ENCODE results near the gene CDKAL1. TPM values are rescaled to one million over a fixed set of nuclear protein-coding genes. Genes with fewer than 3 reads are reported as not detected.

Gene CDKAL1
- total and polyA plus RNA-seq, 2 of the 13 experiments (the other 11 are each of a cell fraction or from before 2014, with no cell fraction given): 9.5 to 27.7 TPM

DNA sequence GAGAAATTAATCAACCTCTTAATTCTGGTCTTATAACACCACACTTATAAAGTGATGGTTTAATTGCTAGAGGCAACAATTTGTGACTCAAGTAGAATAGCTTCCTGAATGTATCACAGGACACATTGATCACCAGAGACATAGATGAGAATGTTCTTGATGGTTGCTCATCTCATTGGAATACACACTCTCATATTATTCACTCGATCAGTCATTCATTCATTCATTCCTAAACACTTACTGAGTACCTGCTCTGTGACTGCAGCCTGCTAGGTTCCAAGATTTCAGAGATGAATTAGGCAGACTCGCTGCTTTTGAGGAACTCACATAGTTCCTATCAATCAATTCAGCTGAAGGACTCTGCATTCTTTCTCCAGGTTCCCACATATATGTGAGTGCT lies 694.2 kb downstream of the CDKAL1 start (continued):
- TF ChIP-seq, protein P1, sequence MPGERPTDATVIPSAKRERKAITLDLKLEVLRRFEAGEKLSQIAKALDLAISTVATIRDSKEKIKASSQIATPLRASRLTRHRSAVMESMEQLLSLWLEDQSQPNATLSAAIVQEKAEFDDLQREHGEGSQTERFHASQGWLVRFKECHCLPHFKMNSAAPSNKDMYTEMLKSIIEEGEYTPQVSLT (CRISPR knock-in tag; IDR thresholded peaks at IDR 0.05; ENCODE audit: borderline replicate concordance, low read depth): no peak
- TF ChIP-seq, protein P2, sequence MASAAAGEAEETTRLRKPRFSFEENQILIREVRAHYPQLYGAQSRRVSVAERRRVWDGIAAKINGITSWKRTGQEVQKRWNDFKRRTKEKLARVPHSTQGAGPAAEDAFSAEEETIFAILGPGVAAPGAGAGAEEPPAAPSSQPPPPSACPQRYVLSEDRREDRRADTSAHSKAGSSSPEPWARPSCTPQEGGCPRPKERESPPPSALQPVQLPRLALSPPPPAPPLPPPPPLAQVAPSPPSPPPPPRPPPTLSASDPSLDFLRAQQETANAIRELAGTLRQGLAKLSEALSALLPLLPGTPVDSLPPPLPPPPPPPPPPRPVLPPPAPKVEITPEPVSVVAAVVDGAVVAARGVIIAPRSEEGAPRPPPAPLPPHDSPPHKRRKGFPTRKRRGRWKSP (CRISPR knock-in tag; IDR thresholded peaks at IDR 0.05): no peak
- TF ChIP-seq ZBTB3 (CRISPR knock-in tag; IDR thresholded peaks at IDR 0.05; ENCODE audit: borderline replicate concordance, low read depth) (no peak), ZC3H4 (CRISPR knock-in tag; IDR thresholded peaks at IDR 0.05; ENCODE audit: borderline replicate concordance) (no peak)

DNA sequence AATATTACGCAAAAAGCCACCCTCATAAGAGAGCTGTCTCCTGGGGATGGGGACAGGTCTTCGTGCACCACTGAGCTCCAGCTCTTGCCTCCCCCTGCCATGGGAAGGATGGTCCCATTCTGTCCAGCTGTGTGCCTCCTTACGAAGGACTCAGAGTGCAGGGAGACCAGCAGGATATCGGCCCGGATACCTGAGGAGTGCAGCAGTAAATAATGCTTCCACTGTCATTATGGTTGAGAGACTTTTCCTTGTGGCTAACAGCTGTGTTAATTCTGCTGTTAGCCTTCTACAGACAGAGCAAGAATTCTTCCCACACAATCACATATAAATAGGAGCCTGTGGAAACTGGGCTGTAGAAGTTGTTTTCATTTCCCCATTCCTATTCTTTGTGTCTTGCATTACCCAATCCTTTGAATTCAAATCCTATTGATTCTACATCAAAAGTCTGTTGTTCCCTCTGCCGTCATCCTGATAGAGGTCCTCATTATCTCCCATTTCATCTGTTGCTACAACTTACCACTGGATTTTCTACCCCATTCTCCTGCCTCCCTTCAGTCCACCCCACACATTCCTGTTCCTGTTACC lies 694.7 kb downstream of the CDKAL1 start:
- BruUV-seq (replicated peaks): no TSS peak
- ATAC-seq: no peak
- ChIA-PET CTCF (ENCODE audit: low intra/inter-chr PET ratio, low total read pairs) (no interaction called here), POLR2A (no interaction called here)
- DNase-seq (ENCODE audit: low spot score): no peak
- H3K4me1 ChIP-seq (ENCODE audit: insufficient read depth, low read length): no peaks in the 10 kb centered on the region
- H3K79me2 ChIP-seq (ENCODE audit: insufficient read depth, low read length): no peaks in the 10 kb centered on the region
- no peak overlapping the region for H3K9ac ChIP-seq (ENCODE audit: insufficient read depth, low read depth, low read length)
- H4K20me1 ChIP-seq (ENCODE audit: insufficient read depth, low read length): no peaks in the 10 kb centered on the region
- no peak overlapping the region for H2AFZ ChIP-seq (ENCODE audit: low read length)
- FAIRE-seq: no peak
- WGBS (ENCODE audit: low lambda C conversion rate): 93% methylated on average over 6 of the region's 6 CpGs
- in situ Hi-C loops (cut with HindIII; ENCODE audit: extremely low pct_ligation_motif_present, low pct_unique_long_range_greater_than_20kb) (no loop called here), intact Hi-C loops (cut with micrococcal nuclease; ENCODE audit: unreplicated experiment) (no loop called here)
- no peaks in the 10 kb centered on the region for H3K27me3 ChIP-seq (ENCODE audit: control insufficient read depth in 1 of 2, insufficient read depth in 2 of 2, low read length in 2 of 2)
- H3K9me3 ChIP-seq (ENCODE audit: low read length): no peaks in the 10 kb centered on the region
- no peak overlapping the region for H3K27ac ChIP-seq (ENCODE audit: extremely low read length, insufficient read depth, low read length)
- H3K36me3 ChIP-seq (replicated peaks in 1 of 2; ENCODE audit: control insufficient read depth in 1 of 2, insufficient read depth in 2 of 2, low read length in 2 of 2): peaks cover 1 to 17% of the 10 kb centered on the region in 2 experiments; a peak in 2 of 5 replicates
- H3K4me2 ChIP-seq (ENCODE audit: low read depth, low read length): no peak overlapping the region
- H3K4me3 ChIP-seq (replicated peaks in 1 of 3; ENCODE audit: insufficient read depth in 1 of 3, low read depth in 2 of 3, low read length in 3 of 3): no peak overlapping the region
- TF ChIP-seq AKAP8 (CRISPR knock-in tag; IDR thresholded peaks at IDR 0.05) (no peak), ZNF274 (CRISPR knock-in tag; IDR thresholded peaks at IDR 0.05) (no peak), NCOA2 (CRISPR knock-in tag; IDR thresholded peaks at IDR 0.05) (no peak), MAFF (IDR thresholded peaks at IDR 0.05; ENCODE audit: low read depth, low read length) (no peak), CAMTA2 (CRISPR knock-in tag; IDR thresholded peaks at IDR 0.05; ENCODE audit: borderline replicate concordance) (no peak), ZBTB3 (CRISPR knock-in tag; IDR thresholded peaks at IDR 0.05; ENCODE audit: borderline replicate concordance, low read depth) (no peak), ZNF547 (CRISPR knock-in tag; IDR thresholded peaks at IDR 0.05) (no peak)
- TF ChIP-seq, protein P3, sequence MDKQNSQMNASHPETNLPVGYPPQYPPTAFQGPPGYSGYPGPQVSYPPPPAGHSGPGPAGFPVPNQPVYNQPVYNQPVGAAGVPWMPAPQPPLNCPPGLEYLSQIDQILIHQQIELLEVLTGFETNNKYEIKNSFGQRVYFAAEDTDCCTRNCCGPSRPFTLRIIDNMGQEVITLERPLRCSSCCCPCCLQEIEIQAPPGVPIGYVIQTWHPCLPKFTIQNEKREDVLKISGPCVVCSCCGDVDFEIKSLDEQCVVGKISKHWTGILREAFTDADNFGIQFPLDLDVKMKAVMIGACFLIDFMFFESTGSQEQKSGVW (CRISPR knock-in tag; IDR thresholded peaks at IDR 0.05; ENCODE audit: borderline replicate concordance): no peak
- TF ChIP-seq, protein P4, sequence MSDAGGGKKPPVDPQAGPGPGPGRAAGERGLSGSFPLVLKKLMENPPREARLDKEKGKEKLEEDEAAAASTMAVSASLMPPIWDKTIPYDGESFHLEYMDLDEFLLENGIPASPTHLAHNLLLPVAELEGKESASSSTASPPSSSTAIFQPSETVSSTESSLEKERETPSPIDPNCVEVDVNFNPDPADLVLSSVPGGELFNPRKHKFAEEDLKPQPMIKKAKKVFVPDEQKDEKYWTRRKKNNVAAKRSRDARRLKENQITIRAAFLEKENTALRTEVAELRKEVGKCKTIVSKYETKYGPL (CRISPR knock-in tag; IDR thresholded peaks at IDR 0.05): no peak
- TF ChIP-seq, protein P5, sequence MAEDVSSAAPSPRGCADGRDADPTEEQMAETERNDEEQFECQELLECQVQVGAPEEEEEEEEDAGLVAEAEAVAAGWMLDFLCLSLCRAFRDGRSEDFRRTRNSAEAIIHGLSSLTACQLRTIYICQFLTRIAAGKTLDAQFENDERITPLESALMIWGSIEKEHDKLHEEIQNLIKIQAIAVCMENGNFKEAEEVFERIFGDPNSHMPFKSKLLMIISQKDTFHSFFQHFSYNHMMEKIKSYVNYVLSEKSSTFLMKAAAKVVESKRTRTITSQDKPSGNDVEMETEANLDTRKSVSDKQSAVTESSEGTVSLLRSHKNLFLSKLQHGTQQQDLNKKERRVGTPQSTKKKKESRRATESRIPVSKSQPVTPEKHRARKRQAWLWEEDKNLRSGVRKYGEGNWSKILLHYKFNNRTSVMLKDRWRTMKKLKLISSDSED (CRISPR knock-in tag; IDR thresholded peaks at IDR 0.05): no peak
- TF ChIP-seq, protein P6, sequence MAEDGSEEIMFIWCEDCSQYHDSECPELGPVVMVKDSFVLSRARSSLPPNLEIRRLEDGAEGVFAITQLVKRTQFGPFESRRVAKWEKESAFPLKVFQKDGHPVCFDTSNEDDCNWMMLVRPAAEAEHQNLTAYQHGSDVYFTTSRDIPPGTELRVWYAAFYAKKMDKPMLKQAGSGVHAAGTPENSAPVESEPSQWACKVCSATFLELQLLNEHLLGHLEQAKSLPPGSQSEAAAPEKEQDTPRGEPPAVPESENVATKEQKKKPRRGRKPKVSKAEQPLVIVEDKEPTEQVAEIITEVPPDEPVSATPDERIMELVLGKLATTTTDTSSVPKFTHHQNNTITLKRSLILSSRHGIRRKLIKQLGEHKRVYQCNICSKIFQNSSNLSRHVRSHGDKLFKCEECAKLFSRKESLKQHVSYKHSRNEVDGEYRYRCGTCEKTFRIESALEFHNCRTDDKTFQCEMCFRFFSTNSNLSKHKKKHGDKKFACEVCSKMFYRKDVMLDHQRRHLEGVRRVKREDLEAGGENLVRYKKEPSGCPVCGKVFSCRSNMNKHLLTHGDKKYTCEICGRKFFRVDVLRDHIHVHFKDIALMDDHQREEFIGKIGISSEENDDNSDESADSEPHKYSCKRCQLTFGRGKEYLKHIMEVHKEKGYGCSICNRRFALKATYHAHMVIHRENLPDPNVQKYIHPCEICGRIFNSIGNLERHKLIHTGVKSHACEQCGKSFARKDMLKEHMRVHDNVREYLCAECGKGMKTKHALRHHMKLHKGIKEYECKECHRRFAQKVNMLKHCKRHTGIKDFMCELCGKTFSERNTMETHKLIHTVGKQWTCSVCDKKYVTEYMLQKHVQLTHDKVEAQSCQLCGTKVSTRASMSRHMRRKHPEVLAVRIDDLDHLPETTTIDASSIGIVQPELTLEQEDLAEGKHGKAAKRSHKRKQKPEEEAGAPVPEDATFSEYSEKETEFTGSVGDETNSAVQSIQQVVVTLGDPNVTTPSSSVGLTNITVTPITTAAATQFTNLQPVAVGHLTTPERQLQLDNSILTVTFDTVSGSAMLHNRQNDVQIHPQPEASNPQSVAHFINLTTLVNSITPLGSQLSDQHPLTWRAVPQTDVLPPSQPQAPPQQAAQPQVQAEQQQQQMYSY (CRISPR knock-in tag; IDR thresholded peaks at IDR 0.05): no peak
